GM10847 (cell line): ENCODE results near the gene KIRREL3.

ENCODE experiments used
- POLR2A ChIP-seq: IDR thresholded peaks from 2 replicates; pipeline ENCODE4 v1.6.1; 2011; ENCODE audit not compliant: insufficient read length; ENCODE audit errors: extremely low read depth

The KIRREL3 gene

GRCh38 chr11:127000291-127000968, at the start of gene KIRREL3:
Gene KIRREL3 (minus strand): TSS chr11:127000770.
- no peak for TF ChIP-seq POLR2A

GRCh38 chr11:127050186-127050585, 49.6 kb upstream of the KIRREL3 start:
- TF ChIP-seq POLR2A, result no peak

DNA sequence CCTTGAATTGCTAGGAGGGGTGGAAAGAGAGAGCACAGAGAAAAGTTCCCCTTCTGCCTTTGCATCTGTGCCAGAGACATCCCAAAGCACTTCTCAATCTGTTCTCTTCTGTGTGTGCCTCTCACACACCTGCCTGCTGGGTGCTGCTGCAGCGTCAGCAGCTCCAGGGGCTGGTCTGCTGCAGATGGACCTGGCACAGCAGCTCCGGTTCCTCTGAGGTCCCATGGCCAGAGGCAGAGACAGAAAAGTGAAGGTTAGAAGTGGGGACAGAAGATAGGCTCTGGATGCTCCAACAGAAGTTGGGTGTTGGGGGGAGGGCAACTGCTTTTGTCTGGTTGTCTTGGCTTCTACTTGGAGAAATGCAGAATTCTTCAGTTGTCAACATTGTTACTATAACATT, 48.9 kb upstream of the KIRREL3 start:
- TF ChIP-seq POLR2A, result no peak

GRCh38 chr11:127044535-127044934, 44.0 kb upstream of the KIRREL3 start:
- no peak for TF ChIP-seq POLR2A

- no peak for TF ChIP-seq POLR2A
These were observed 41.9 kb upstream of the KIRREL3 start for GRCh38 chr11:127042445-127042844.

DNA sequence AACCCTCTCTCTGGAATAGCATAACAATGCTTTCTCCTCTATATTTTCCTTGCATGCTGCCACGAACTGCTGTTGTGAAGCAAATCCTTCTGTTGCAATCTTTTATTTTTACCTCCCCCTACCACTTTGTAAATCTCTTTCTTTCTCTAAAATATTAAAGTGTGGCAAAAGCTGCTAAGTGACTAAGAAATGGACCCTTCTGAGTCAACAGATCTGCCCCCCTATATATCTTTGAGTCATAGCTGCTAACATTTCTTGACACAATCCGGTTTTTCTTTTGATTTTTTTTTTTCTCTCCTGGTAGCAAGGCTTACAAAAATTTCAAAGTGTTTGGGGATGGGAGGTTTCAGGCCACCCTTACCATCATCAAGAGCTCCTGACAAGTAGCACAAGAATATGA, 39.0 kb upstream of the KIRREL3 start:
- no peak for TF ChIP-seq POLR2A

DNA sequence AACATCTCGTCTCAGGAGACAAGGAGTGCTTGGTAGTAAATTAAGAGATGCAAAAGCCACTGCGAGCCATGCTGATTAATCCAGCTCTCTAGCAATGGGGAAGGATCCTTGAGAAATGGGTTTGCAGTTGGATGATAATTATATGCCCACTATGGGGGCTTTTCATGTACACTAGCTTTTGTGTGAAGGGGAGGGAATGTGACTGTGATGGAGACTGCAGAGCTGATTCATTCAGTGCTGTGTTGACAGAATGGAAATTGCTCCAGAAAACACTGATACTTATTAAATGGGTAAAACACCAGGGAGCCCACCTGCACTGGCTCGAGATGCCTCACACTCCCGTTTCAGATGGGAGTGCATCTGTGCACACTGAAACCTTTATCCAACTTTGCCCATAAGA, 37.0 kb upstream of the KIRREL3 start:
- no peak for TF ChIP-seq POLR2A

DNA sequence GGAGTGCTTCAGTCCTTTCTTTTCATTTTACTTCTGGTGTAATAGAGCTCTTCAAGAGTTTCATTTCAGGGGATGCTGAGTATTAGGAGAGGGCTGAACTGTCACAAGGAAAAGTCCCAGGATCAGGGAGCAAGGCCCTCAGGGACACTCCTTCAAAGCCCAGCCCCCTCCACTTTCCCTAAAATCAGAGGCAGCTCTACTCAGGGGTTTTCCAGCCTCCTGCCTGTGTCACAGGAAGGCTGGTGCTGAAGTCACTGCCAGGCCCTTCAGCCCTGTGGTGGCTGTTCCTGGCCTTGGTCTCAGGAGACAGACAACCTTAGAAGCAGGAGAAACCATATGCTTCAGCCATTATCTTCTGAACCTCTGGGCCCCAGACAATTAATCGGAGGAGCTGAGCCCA, 36.4 kb upstream of the KIRREL3 start:
- TF ChIP-seq POLR2A, result no peak

- no peak for TF ChIP-seq POLR2A
These were observed 35.3 kb upstream of the KIRREL3 start for GRCh38 chr11:127035824-127036223.

DNA sequence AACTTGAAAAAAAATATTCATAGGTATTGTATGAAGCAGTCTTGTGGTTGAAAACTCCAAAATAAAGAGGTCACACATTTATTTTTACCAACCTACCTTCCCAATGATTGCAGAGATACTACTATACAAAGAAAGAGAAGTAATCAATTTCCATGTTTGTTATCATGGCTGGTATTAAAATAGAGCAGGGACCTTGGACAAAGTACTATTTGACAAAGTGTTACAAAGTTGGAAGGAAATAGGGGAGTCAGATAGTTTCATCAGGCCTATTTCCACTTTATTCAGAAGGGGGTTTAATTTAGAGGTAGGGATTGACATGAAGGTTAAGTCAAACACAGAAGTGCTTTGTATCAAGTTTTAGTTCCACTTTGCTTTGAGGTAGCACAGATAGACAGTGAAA, 34.4 kb upstream of the KIRREL3 start:
- TF ChIP-seq POLR2A, result no peak

DNA sequence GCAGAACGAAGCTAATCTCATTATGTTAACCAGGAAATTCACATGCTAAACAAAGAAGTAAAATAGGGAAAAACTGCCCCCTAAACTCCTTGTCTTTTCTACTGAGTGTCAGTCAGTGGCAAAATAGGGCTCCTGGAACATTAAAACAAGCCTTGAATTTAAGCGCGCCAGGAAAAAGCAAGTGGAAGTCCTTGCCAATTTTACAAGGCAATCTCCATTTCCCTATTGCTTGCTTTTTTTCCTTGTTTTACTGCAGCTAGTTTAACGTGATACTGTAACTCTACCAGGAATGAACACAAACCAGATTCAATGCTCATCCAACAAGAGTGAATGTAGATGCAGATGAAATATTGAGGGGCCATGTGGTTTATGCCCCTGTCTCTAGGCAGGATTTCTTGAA, 28.1 kb upstream of the KIRREL3 start:
- TF ChIP-seq POLR2A, result no peak

DNA sequence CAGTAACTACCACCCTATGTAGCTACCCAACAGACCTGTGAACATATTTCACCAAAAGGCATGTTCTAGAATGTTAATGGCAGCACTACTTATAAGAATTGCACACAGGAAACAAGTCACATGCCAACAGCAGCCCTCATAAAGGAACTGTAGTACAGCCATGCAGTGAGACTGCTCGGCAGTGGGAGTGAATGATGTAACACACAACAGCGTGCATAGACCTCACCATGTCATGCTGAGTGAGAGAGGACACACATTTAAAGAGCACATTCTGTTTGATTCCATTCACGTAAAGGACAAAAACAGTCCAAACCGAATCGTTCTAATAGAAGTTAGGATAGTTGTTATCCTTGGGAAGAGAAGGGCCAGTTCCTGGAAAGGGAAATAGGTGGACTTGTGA, 27.2 kb upstream of the KIRREL3 start:
- no peak for TF ChIP-seq POLR2A

DNA sequence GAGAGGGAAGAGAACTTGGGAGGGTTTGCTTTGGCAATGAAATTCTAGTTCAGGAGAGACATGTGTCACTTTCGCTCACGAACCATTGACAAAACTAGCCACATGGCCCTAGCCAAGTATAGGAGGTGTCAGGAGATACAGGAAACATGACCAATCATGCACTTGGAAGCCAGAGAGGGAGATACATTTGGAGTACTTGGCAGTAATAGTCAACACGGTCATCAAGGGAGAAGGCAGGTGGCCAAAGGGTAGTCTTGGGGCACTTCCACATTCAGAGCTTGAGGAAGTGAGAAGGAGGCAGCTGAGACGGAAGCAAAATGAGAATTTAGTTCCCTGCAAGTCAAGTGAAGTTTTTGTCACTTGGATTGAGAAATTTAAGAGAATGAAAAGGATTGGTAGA, 26.4 kb upstream of the KIRREL3 start:
- TF ChIP-seq POLR2A, result no peak

DNA sequence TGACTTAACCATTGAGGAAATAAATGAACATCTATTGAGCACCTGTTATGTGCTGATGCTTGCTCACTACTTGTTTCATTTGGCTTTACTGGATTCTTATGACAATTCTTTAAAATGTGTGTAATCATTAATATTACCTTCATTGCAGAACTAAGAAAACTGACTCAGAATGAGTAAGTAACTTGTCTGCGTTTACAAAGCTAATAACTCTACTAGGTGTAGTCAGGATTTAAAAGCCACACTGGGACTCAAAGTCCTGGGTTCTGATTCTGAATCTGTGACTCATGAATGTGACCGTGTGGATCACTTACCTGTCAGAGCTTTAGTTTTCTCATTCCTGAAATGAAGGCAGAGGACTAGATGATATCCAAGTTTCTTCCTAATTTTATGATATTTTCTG, 23.4 kb upstream of the KIRREL3 start:
- no peak for TF ChIP-seq POLR2A

DNA sequence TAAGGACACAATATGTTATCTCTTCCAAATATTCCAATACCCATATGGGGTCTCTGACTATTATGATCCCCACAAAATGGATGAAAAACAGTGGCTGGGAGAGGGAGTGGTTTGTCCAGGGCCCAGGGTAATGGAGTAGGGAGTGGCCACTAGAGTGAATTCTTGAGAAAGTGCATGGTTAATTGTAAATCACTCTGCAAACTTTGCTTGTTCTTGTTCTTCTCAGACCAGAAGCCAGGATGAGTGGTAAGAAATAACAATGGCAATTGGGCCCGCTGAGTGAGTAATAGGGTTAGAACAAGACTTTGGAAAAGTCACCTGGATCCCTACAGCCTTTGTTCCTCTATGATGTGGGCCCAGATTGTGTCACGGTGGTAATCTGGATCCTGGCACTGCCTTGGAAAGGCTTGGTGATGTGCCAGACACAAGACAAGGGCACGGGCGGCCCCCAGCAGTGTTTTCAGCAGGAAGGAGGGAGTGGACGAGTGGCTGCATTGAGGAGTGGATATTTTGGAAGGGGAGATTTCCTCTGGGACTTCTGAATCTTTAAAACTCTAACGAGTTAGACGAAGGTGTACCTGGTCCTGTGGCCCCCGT, 18.2 kb upstream of the KIRREL3 start:
- no peak for TF ChIP-seq POLR2A

GRCh38 chr11:127017482-127017881, 16.9 kb upstream of the KIRREL3 start:
- no peak for TF ChIP-seq POLR2A

DNA sequence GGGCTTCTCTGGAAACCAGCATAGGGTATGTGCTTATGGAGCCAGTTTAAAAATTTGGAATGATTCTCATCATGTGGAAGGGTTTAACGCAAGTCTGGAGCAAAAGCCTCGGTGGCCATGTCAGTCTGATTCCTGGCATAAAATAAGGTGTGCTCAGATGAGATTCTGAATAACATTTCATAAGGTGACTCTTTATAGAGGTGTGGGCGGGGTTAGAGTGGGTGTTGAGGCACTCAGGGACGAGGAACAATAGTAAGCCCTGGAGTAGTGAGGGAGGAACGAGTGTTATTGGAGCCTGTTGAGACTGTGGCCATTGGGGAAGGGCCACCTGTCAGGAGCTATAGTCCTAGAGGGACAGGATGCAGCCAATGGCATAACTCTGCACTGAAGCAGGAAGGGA, 13.0 kb upstream of the KIRREL3 start:
- TF ChIP-seq POLR2A, result no peak
